Non-pigmented ciliary epithelial cell (primary cell): ENCODE data around the gene ARMH4.

Source experiments
- DNase-seq: peaks from one replicate; pipeline ENCODE4 v3.0.0-alpha.2; 2010; ENCODE audit warnings: low read depth

ARMH4 gene

DNA sequence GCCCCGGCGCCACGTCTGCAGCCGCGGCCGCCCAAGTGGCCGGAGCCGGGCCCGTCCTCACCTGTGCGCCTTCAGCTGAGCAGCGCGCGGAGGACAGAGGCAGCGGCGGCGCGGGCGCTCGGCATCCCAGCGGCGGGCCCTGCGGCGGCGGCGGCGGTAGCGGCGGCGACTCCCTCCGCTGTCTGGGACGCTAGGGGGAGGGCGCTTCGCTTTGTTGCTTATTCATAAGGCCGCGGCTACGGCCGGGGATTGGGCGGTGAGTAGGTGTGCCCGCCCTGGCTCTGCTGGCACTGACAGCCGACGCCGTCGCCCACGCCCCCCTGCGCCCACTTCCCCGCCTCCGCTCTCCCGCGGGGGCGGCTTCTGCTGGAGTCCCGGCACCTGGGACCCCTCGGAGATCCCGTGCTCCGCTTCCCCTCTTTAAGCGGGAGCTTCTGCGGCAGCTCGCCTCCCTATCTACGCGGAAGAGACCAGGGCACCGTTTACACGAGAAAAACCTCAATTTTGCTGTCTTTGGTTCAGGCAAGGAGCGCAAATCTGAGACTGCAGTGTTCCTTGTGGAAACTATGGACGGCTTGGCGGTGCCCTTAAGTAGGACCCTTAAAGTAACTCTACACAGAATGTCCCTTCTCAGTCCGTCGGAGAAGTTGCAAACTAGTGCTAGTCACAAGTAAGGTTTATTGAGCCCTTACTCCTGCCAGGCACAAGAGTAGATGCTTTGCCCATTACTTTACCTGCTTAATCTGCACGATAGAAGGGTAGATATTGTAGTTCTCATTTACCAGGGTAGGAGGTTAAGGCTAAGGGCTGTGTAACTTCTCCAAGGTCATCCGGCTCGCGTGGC is at the start of gene ARMH4:
Gene ARMH4, minus strand, starts transcription at position 200 of the 844 bp plus-strand sequence. CDS start 12,855 bp downstream, outside the sequence.
- no peak for DNase-seq

- DNase-seq: no peak
Observed at GRCh38 chr14:58200846-58201245, 48.8 kb upstream of the ARMH4 start.

DNA sequence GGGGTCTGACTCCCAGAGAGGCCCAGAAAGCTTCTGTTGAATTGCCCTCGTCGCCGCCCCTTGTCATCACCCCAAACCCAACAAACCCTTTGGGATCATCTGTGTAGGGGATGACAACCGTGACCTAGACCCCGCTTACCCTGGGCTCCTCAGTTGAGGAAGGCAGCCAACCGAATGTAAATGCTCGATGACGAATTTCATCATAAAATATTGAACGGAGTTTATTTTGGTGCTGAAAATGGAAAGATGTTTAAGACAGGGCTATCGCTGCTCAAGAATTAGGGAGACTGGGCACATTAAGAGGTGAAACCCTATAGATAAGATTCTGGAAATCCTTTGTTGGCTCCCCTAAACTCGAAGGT is 48.4 kb upstream of the ARMH4 start:
- no peak for DNase-seq

DNA sequence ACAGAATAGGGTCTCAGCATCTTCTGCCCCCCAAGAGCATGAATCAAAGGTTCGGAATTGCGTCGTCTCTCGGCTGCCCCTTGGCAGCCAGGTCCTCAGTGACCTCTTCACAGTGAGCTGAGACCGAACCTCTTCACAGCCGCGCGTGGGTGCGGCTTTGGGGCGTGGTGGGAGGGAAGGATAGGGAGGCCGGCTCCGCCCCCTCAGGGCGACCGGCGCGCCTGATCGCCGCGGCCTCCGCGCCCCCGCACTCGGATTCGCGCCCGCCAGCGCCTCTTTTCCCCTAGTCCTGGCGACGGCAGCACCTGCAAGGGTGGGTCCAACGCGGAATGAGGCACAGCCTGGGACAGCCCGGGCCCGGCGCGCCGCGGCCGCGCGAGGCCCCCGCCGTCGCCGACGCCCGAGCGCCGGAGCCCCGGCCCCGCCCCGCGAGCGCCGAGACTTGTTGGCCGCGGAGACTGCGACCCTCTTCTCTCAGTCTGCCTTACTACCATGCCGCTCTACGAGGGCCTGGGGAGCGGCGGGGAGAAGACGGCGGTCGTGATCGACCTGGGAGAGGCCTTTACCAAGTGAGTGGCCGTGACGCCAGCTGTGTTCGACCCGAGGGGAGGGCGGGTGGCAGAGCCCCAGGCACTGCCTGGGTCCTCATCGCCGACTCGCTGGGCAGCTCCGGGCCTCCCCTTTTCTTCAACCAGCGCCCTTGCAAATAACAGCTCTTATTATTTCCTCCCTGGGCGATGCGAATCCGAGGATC is 47.9 kb upstream of the ARMH4 start, which contains the start of gene ACTR10:
Gene ACTR10, plus strand, starts transcription at position 424 of the 754 bp plus-strand sequence. Its CDS starts 69 bp downstream, at position 493.
- DNase-seq: peak; percentile 17

DNA sequence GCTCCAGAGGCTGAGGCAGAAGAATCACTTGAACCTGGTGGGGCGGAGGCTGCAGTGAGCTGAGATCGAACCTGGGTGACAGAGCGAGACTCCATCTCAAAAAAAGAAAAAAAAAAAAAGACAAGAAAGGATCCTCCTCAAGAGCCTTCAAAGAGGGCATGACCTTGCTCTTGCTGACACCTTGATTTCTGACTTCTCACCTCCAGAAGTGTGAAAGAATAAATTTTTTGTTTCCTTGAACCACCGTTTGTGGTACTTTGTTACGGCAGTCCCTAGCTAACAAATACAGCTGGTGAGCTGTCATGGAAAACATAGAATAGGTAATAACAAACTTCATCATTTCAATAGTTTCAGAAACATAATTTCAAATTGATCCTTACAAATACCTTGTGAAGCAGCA is 46.1 kb upstream of the ARMH4 start:
- DNase-seq: no peak

DNA sequence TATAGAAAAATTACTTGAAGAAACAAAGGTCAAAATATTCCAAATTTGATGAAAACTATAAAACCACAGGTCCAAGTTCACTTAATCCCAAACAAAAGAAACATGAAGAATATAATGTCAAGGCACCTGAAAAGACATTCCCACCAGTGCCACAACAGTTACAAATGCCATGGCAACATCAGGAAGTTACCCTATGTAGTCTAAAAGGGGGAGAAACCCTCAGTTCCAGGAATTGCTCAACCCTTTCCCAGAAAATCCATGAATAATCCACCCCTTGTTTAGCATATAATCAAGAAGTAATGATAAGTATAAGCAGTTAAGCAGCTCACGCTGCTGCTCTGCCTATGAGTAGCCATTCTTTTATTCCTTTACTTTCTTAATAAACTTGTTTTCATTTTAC is 44.2 kb upstream of the ARMH4 start:
- DNase-seq: no peak

- no peak for DNase-seq
Observed at GRCh38 chr14:58193542-58193941, 41.5 kb upstream of the ARMH4 start.

- DNase-seq: no peak
Observed at GRCh38 chr14:58191763-58192601, 40.0 kb upstream of the ARMH4 start.

GRCh38 chr14:58189176-58189575 is 37.2 kb upstream of the ARMH4 start:
- no peak for DNase-seq

DNA sequence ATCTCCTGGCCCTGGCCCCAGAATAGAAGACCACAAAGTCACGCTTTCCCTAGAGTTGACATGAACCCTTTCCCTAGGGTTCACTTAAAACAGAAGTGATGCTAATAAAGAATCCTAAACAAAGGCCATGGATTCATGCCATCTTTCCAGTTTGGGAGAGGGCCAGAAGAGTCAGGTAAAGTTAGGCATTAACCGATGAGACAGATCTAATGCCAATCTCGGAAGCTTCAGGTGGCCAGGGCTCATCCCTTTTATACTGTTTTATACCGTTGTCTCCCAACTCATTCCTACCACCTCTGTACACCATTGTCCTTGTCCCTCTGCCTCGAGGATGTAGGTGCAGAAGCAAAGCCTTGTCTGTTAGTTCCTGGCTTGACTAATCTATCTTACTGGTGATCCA is 25.1 kb upstream of the ARMH4 start:
- no peak for DNase-seq

- DNase-seq: no peak
Observed at GRCh38 chr14:58171090-58171489, 19.1 kb upstream of the ARMH4 start.

- no peak for DNase-seq
Observed at GRCh38 chr14:58167891-58168290, 15.9 kb upstream of the ARMH4 start.

- no peak for DNase-seq
Observed at GRCh38 chr14:58167057-58167456, 15.0 kb upstream of the ARMH4 start.

GRCh38 chr14:58166005-58166983 is 14.3 kb upstream of the ARMH4 start:
- DNase-seq: no peak

GRCh38 chr14:58160561-58160960 is 8.5 kb upstream of the ARMH4 start:
- DNase-seq: no peak

DNA sequence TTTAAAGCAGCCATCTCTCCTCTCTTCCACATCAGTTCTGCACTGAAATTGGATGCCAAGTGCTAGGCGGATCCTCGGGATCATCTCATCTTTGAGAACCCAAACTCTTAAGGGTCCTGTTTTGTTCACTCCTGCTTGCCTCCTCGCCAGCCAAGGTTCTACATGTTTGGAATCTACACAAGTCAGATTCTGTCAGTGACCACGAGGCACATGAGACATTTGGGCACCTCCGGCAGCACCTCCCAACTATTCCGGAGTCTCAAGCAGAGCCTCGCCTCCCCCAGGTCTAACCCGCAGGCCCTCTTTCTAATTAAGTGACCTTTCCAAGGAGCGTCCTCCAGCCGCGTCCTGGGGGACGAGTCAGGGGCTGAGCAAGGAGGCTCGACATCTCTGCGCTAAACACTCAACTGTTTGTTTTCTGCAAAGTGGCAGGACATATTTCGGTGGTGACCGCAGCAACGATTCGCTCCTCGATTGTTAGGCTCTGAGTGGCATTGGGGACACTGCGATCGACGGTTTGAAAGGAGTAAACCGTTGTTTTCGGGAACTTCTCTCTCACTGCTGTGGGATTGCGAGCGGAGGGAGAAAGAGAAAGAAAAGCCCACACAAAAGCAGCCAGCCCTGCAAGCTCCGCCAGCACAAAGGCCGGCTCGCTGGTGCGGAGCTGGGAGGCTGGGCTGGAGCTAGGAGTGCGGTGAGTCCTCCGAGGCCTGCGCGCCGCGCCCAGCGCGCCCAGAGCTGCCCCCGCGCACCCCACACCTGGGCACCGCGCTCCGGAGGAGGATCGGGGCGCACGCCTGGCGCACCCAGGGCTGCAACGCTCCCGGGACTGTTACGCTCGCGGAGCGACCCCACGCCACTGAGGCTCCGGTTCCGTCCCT is 640 bp downstream of the ARMH4 start:
- DNase-seq: no peak

- DNase-seq: no peak
Observed at GRCh38 chr14:58150243-58150805, 1.7 kb downstream of the ARMH4 start.

- DNase-seq: no peak
Observed at GRCh38 chr14:58149196-58149595, 2.8 kb downstream of the ARMH4 start.

DNA sequence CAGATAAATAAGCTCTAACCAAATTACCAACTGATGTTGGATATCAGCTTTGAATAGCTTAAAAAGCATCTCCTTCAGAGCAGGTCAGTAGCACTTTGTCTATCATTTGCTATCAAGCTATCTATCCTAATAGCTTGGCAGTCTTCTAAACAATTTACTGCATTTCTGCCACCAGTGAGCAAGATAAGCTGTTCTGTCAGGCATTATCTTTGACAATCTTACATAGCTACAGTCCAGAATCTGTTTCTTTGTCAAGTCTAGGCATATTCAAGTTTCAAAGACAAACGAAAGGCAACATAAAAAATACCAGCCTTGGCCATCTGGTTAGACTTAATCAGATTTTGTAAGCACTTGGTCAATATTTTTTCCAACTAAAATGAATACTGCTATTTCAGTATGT is 5.6 kb downstream of the ARMH4 start:
- no peak for DNase-seq

DNA sequence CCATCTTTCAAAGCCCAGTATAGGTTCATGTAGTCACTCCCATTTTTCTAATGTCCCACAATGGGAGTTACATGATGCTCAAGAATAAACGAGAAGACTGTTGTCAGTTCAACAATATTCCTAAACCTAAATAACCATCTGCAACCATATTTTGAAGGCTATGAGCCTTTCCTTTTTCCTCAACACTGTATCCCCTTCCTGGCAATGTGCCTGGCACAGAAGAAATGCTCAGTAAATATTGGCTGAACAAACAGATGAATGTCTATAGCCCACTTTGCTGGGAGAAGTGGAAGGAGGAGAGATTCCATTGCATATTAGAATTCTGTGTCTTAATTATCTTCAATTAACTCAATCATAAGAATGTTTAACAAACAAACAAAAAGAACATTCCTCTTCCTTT is 6.1 kb downstream of the ARMH4 start:
- DNase-seq: no peak
